K562 (cell line): Measurements from ENCODE around the gene SPAG7. TPM values are rescaled to one million over a fixed set of nuclear protein-coding genes. Genes with fewer than 3 reads are reported as not detected.
A peak's percentile ranks its signal among the peaks of the same experiment; 100 is the strongest.
"Not testable (repeated sequence)": the region's sequence is repeated elsewhere in the genome, so short reads cannot be mapped to it uniquely, and the experiment has no call there.

Experiments
- ATAC-seq: fragments of 200-7000 bp; cut with Tn5 transposase; 3 replicates; pipeline ENCODE4 v1.9.1; 2020; ENCODE audit warnings: moderate library complexity
- BruUV-seq: library from RNA; stranded (reverse); fragments of 400-500 nt; replicated peaks from 2 replicates; lab custom pipeline; 2021; lab: Mats Ljungman, UMichigan
- CTCF ChIA-PET: fragments of 300-600 bp; formaldehyde crosslinking; extraction: SDS; loops from one replicate; lab custom pipeline; 2021; ENCODE audit warnings: low intra/inter-chr PET ratio; lab: Yijun Ruan, JAX
- POLR2A ChIA-PET: fragments of 300-600, 350-650 bp; sonication (Branson Sonifier 250); formaldehyde crosslinking; extraction: SDS; loops from one replicate; lab custom pipeline; 2021; ENCODE audit warnings: antibody characterized with exemption, inconsistent platforms; lab: Yijun Ruan, JAX
- DNase-seq, 4 experiments: peaks; one replicate each; pipeline versions ENCODE4 v3.0.0 to v3.0.0-alpha.2; 2011 to 2018; ENCODE audit warnings: low spot score in 3 of 4, mixed read lengths in 3 of 4; ENCODE audit errors: extremely low read depth in 1 of 4
- FAIRE-seq: peaks from 2 replicates; lab custom pipeline; 2011; peaks lifted over from hg19 to GRCh38; lab: Jason Lieb, UNC
- H2AFZ ChIP-seq: 2 replicates; pipeline ENCODE4 v1.6.0; 2011; ENCODE audit warnings: low read depth, low read length, control low read depth, inconsistent platforms
- H3K27ac ChIP-seq: fragments of 200-600 bp; 3 replicates; pipeline ENCODE4 v1.8.0; 2011; ENCODE audit warnings: low read depth, mild to moderate bottlenecking, control low read depth, inconsistent platforms, low read length, moderate library complexity, mixed read lengths; ENCODE audit errors: extremely low read depth
- H3K27me3 ChIP-seq, 2 experiments: fragments of 300-600 bp in 1 of 2; 2 replicates in 1 of 2; 3 replicates in 1 of 2; pipeline versions ENCODE4 v1.6.0 to v1.8.0; 2011; ENCODE audit warnings: inconsistent platforms in 2 of 2, low read length in 2 of 2, mild to moderate bottlenecking in 1 of 2, mixed read lengths in 1 of 2, moderate library complexity in 1 of 2; ENCODE audit not compliant: control insufficient read depth in 2 of 2, insufficient read depth in 2 of 2
- H3K36me3 ChIP-seq: fragments of 300-600 bp; 3 replicates; pipeline ENCODE4 v1.8.0; 2011; ENCODE audit warnings: mild to moderate bottlenecking, low read length, inconsistent platforms; ENCODE audit not compliant: control insufficient read depth, insufficient read depth
- H3K4me1 ChIP-seq, 2 experiments: fragments of 200-600 bp in 1 of 2; replicated peaks in 1 of 2; 2 replicates in 1 of 2; 3 replicates in 1 of 2; pipeline versions ENCODE4 v1.5.1 to v1.8.0; 2011; ENCODE audit warnings: inconsistent platforms in 2 of 2, low read length in 2 of 2, mild to moderate bottlenecking in 1 of 2, mixed read lengths in 1 of 2, moderate library complexity in 1 of 2; ENCODE audit not compliant: control insufficient read depth in 2 of 2, insufficient read depth in 2 of 2
- H3K4me2 ChIP-seq: 2 replicates; pipeline ENCODE4 v1.6.1; 2011; ENCODE audit warnings: low read length, control low read depth, inconsistent platforms, mixed read lengths; ENCODE audit not compliant: insufficient read depth
- H3K4me3 ChIP-seq: fragments of 200-600 bp; sonication (generic), shearing (Covaris generic); 2 replicates; pipeline ENCODE4 v1.5.1; 2016; ENCODE audit warnings: control low read depth, inconsistent platforms
- H3K79me2 ChIP-seq: fragments of 200-600 bp; 3 replicates; pipeline ENCODE4 v1.8.0; 2011; ENCODE audit warnings: low read length, inconsistent platforms; ENCODE audit not compliant: control insufficient read depth, insufficient read depth
- H3K9ac ChIP-seq, 2 experiments: 2 replicates each; pipeline versions ENCODE4 v1.6.0 to v1.6.1; 2011; ENCODE audit warnings: low read depth in 2 of 2, low read length in 2 of 2, control low read depth in 1 of 2, inconsistent platforms in 1 of 2, mild to moderate bottlenecking in 1 of 2, mixed read lengths in 1 of 2; ENCODE audit not compliant: insufficient read depth in 1 of 2
- H3K9me1 ChIP-seq: one replicate; pipeline ENCODE4 v1.6.0; 2011; ENCODE audit warnings: inconsistent platforms, mild to moderate bottlenecking, low read length, moderate library complexity; ENCODE audit not compliant: control insufficient read depth, insufficient read depth
- H3K9me3 ChIP-seq: replicated peaks from 2 replicates; pipeline ENCODE4 v1.5.1; 2011; ENCODE audit warnings: low read depth, low read length, inconsistent platforms; ENCODE audit not compliant: control insufficient read depth, insufficient read depth
- H4K20me1 ChIP-seq: replicated peaks from 2 replicates; pipeline ENCODE4 v1.6.1; 2011; ENCODE audit warnings: low read length, inconsistent platforms, mixed read lengths; ENCODE audit not compliant: control insufficient read depth, insufficient read depth
- MGA ChIP-seq: fragments of 450-650 bp; IDR thresholded peaks from 2 replicates; pipeline ENCODE4 v1.6.1; 2016; ENCODE audit warnings: mild to moderate bottlenecking, moderate library complexity
- XRCC5 ChIP-seq: fragments of 200-400 bp; formaldehyde crosslinking; IDR thresholded peaks from 2 replicates; pipeline ENCODE4 v1.6.1; 2017; ENCODE audit warnings: low read depth, mild to moderate bottlenecking, low read length
- ZNF121 ChIP-seq: sonication (generic); formaldehyde crosslinking; conservative IDR thresholded peaks from 2 replicates; pipeline ENCODE4 v1.8.0; 2022; ENCODE audit warnings: missing genetic modification reagents
- WGBS: fragments of 100-300 bp; shearing (Covaris generic); methylation state at CpG from one replicate; pipeline ENCODE4 v1.1.6; 2016; ENCODE audit warnings: low coverage, mixed read lengths; ENCODE audit not compliant: insufficient coverage; ENCODE audit errors: missing lambda C conversion rate; 5-methylcytosine and 5-hydroxymethylcytosine counted together
- in situ Hi-C: fragments of 300-500 bp; cut with MboI; formaldehyde crosslinking; loops from 4 replicates; pipeline ENCODE4 v1.15.0; 2018; ENCODE audit warnings: inconsistent platforms, mixed read lengths
- intact Hi-C: fragments of 100-400 bp; cut with micrococcal nuclease; formaldehyde crosslinking; loops from 2 replicates; pipeline ENCODE4 v1.14.2; 2022
- polyA plus RNA-seq, 8 experiments: library from polyadenylated mRNA; depleted of rRNA in 4 of 8; stranded (reverse) in 5 of 8; unstranded in 3 of 8; fragments of >200 nt; fragmentation: Nextera tagmentation in 2 of 8; fragmentation: Illumina TruSeq in 1 of 8; extraction: Ambion mirVana in 2 of 8; extraction: Trizol in 1 of 8; gene quantifications; 2 replicates each; pipeline versions ENCODE4 v1.2.1 to v1.2.3, GENCODE V29; 2011 to 2014; ENCODE audit warnings: inconsistent platforms in 1 of 8, missing spikeins in 1 of 8
- total RNA-seq, 7 experiments: library from RNA; depleted of rRNA in 6 of 7; stranded (reverse); fragments of >200 nt in 6 of 7; fragmentation: Illumina TruSeq in 2 of 7; extraction: Trizol in 2 of 7; gene quantifications; 2 replicates each; pipeline versions ENCODE4 v1.2.1 to v1.2.3, GENCODE V29; 2011 to 2021; ENCODE audit warnings: low replicate concordance in 1 of 7

The SPAG7 gene
- total and polyA plus RNA-seq, 9 of the 15 experiments (the other 6 are each of a cell fraction or from before 2014, with no cell fraction given), result 5.6 to 53.5 (median 36.3) TPM

- H4K20me1 ChIP-seq, in situ Hi-C loops, H3K9me3 ChIP-seq, H2AFZ ChIP-seq, intact Hi-C loops, H3K4me2 ChIP-seq, H3K27me3 ChIP-seq, H3K4me3 ChIP-seq, BruUV-seq, H3K9ac ChIP-seq, H3K9me1 ChIP-seq, H3K36me3 ChIP-seq, CTCF ChIA-PET, H3K4me1 ChIP-seq, FAIRE-seq, ATAC-seq, DNase-seq, H3K79me2 ChIP-seq, H3K27ac ChIP-seq: not testable (repeated sequence)
- WGBS, result 50% methylated on average over 14 of the region's 24 CpGs
- POLR2A ChIA-PET, result interaction anchor here (0.9 to 1.9 kb wide), 4 partner anchors 8 to 19 kb away, joined by 3 to 7 read pairs (median 3); partner anchors contain the start of genes RNF167 and SLC25A11
Measured at GRCh38 chr17:4926577-4927335, 40.9 kb downstream of the SPAG7 start.

DNA sequence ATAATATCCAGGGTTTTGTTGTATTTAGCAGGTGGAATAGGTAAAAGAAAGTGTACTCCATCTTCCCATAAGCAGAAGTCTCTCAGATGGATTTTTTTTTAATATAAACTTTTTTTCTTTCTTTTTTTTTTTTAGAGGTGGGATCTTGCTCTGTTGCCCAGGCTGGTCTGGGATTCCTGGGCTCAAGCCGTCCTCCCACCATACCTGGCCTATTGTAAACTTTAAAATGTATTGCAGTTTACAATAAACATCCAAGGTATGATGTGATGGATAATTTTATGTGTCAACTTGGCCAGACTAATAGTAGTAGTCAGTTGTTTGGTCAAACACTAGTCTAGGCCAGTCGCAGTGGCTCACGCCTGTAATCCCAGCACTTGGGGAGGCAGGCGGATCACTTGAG, 46.3 kb downstream of the SPAG7 start:
- no peak overlapping the region for H2AFZ ChIP-seq
- 40% methylated on average over 2 of the region's 4 CpGs for WGBS
- no peaks in the 10 kb centered on the region for H3K9me3 ChIP-seq
- intact Hi-C loops, result no loop called here
- no peaks in the 10 kb centered on the region for H3K79me2 ChIP-seq
- in situ Hi-C loops, result no loop called here
- TF ChIP-seq ZNF121 (CRISPR knock-in tag), result peak; percentile 55
- TF ChIP-seq MGA, result no peak
- TF ChIP-seq XRCC5, result no peak
- TF ChIP-seq, all 486 proteins: peak for 1
- Histone ChIP-seq H3K9ac (no peak overlapping the region), H3K27ac (no peak overlapping the region), H3K4me2 (no peak overlapping the region), H3K4me1 (no peaks in the 10 kb centered on the region; a peak in 1 of 5 replicates), H4K20me1 (no peaks in the 10 kb centered on the region), H3K36me3 (no peaks in the 10 kb centered on the region), H3K27me3 (no peaks in the 10 kb centered on the region), H3K4me3 (no peak overlapping the region), H3K9me1 (no peaks in the 10 kb centered on the region)
- POLR2A ChIA-PET, result no interaction called here
- DNase-seq (no peak), ATAC-seq (no peak), FAIRE-seq (no peak)
- no TSS peak for BruUV-seq
- CTCF ChIA-PET, result no interaction called here
